Osteoblast (primary cell): ENCODE results near the gene FNIP1. TPM values are rescaled to one million over a fixed set of nuclear protein-coding genes. Genes with fewer than 3 reads are reported as not detected.

Experiments
- DNase-seq: peaks from one replicate; pipeline ENCODE4 v3.0.0; 2011; ENCODE audit warnings: low spot score, mixed read lengths; ENCODE audit not compliant: insufficient read length; ENCODE audit errors: missing footprints
- H2AFZ ChIP-seq: 2 replicates; pipeline ENCODE4 v1.6.0; 2011; ENCODE audit warnings: mild to moderate bottlenecking, low read length
- H3K27ac ChIP-seq: 2 replicates; pipeline ENCODE4 v1.5.1; 2011; ENCODE audit warnings: mild to moderate bottlenecking, low read depth, low read length, moderate library complexity
- H3K27me3 ChIP-seq: 2 replicates; pipeline ENCODE4 v1.6.0; 2012; ENCODE audit warnings: mild to moderate bottlenecking, control low read depth, inconsistent platforms, low read length, moderate library complexity; ENCODE audit not compliant: insufficient read depth
- H3K36me3 ChIP-seq: 2 replicates; pipeline ENCODE4 v1.5.1; 2011; ENCODE audit warnings: mild to moderate bottlenecking, low read length, control low read depth, moderate library complexity; ENCODE audit not compliant: insufficient read depth
- H3K4me1 ChIP-seq: 2 replicates; pipeline ENCODE4 v1.5.1; 2011; ENCODE audit warnings: mild to moderate bottlenecking, low read length, control low read depth, moderate library complexity; ENCODE audit not compliant: insufficient read depth
- H3K4me2 ChIP-seq: 2 replicates; pipeline ENCODE4 v1.6.0; 2011; ENCODE audit warnings: mild to moderate bottlenecking, low read length; ENCODE audit not compliant: insufficient read depth
- H3K4me3 ChIP-seq: fragments of 200-600 bp; sonication (generic); 3 replicates; pipeline ENCODE4 v1.5.1; 2012; ENCODE audit warnings: mild to moderate bottlenecking, low read length, inconsistent platforms; ENCODE audit not compliant: insufficient read depth
- H3K79me2 ChIP-seq: 2 replicates; pipeline ENCODE4 v1.6.0; 2012; ENCODE audit warnings: mild to moderate bottlenecking, low read length, control low read depth, inconsistent platforms; ENCODE audit not compliant: insufficient read depth
- H3K9me3 ChIP-seq: 2 replicates; pipeline ENCODE4 v1.5.1; 2011; ENCODE audit warnings: low read depth, low read length, control low read depth
- H4K20me1 ChIP-seq: 2 replicates; pipeline ENCODE4 v1.6.0; 2012; ENCODE audit warnings: mild to moderate bottlenecking, low read length, control low read depth; ENCODE audit not compliant: insufficient read depth
- total RNA-seq: library from RNA; depleted of rRNA; stranded (reverse); fragments of >200 nt; gene quantifications from 2 replicates; pipeline ENCODE4 v1.2.3, GENCODE V29; 2012
- TF ChIP-seq, protein P1 (sequence below): IDR thresholded peaks from 2 replicates; pipeline ENCODE4 v1.5.1; 2011; ENCODE audit warnings: mild to moderate bottlenecking, low read depth, low read length, moderate library complexity; ENCODE audit errors: extremely low read depth

Gene FNIP1
- total RNA-seq, 1 donor: 116 TPM

DNA sequence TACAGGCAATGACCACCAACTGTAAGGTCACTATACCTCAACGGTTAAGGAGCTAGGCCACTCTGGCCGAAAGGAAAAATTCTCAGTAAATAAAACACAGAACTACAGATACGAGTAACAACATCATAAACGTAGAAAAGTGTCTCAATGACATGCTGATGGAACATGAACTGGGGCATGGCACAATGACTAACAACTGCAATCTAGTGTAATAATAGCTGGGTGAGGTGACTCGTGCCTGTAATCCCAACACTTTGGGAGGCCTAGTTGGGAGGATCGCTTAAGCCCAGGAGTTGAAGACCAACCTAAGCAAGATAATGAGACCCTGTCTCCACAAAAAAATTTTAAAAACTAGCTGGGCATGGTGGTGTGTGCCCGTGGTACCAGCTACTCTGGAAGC is 152.0 kb downstream of the FNIP1 start:
- H3K27ac ChIP-seq: no peak overlapping the region
- no peak overlapping the region for H3K4me3 ChIP-seq
- H3K4me2 ChIP-seq: no peak overlapping the region
- no peaks in the 10 kb centered on the region for H3K9me3 ChIP-seq
- DNase-seq: no peak
- no peaks in the 10 kb centered on the region for H3K27me3 ChIP-seq
- H4K20me1 ChIP-seq: no peaks in the 10 kb centered on the region
- peaks cover 9% of the 10 kb centered on the region for H3K79me2 ChIP-seq
- H3K4me1 ChIP-seq: no peaks in the 10 kb centered on the region
- peaks cover 44% of the 10 kb centered on the region for H3K36me3 ChIP-seq
- no peak overlapping the region for H2AFZ ChIP-seq
- TF ChIP-seq, protein P1, sequence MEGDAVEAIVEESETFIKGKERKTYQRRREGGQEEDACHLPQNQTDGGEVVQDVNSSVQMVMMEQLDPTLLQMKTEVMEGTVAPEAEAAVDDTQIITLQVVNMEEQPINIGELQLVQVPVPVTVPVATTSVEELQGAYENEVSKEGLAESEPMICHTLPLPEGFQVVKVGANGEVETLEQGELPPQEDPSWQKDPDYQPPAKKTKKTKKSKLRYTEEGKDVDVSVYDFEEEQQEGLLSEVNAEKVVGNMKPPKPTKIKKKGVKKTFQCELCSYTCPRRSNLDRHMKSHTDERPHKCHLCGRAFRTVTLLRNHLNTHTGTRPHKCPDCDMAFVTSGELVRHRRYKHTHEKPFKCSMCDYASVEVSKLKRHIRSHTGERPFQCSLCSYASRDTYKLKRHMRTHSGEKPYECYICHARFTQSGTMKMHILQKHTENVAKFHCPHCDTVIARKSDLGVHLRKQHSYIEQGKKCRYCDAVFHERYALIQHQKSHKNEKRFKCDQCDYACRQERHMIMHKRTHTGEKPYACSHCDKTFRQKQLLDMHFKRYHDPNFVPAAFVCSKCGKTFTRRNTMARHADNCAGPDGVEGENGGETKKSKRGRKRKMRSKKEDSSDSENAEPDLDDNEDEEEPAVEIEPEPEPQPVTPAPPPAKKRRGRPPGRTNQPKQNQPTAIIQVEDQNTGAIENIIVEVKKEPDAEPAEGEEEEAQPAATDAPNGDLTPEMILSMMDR: no peak

DNA sequence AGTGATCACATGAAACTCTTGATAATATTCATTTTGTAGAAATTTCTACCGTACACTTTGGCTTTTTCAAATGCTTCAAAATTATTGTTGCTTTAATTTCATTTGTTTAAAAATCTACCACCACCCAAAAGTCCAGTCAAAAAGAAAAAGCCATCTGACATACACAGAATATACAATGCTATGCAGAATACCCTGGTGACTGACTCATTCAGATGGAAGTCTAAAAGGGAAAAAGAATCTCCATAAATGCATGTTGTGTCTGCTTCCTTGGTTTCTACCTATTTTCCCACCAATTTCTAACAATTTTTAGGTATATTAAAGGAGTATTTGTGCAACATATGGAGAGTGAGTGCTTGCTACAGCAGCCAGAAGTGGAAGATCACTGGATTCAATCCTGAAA is 152.4 kb downstream of the FNIP1 start:
- Histone ChIP-seq H2AFZ (no peak overlapping the region), H3K36me3 (peaks cover 44% of the 10 kb centered on the region), H3K4me3 (no peak overlapping the region), H3K27me3 (no peaks in the 10 kb centered on the region), H3K4me2 (no peak overlapping the region), H3K4me1 (no peaks in the 10 kb centered on the region), H3K9me3 (no peaks in the 10 kb centered on the region), H3K27ac (no peak overlapping the region), H3K79me2 (peaks cover 9% of the 10 kb centered on the region), H4K20me1 (no peaks in the 10 kb centered on the region)
- no peak for DNase-seq
- TF ChIP-seq, protein P1: no peak

DNA sequence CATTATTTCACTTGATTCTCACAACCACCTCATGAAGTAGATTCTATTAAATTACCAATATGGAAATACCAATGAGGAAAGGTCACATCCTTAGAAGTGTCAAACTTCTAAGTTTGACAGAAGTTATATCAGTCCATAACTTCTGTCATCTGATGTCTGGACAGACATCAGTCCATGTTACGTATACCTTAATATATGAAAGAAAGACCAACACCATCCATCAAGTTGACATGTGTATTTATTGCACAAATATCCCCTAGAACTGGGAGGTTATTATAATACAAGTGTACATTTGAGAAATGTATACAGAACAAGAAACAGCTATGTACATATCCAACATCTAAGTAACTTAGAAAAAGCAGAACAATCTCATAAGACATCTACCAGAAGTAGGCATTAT is 155.3 kb downstream of the FNIP1 start:
- DNase-seq: peak; percentile 45
- Histone ChIP-seq H3K4me1 (peaks cover under 1% of the 10 kb centered on the region), H3K36me3 (peaks cover 24% of the 10 kb centered on the region), H3K79me2 (peaks cover 5% of the 10 kb centered on the region), H2AFZ (no peak overlapping the region), H3K9me3 (no peaks in the 10 kb centered on the region), H3K4me2 (no peak overlapping the region), H3K27me3 (no peaks in the 10 kb centered on the region), H3K4me3 (no peak overlapping the region), H4K20me1 (no peaks in the 10 kb centered on the region), H3K27ac (no peak overlapping the region)
- TF ChIP-seq, protein P1: no peak

GRCh38 chr5:131640043-131640856 is 156.6 kb downstream of the FNIP1 start:
- TF ChIP-seq, protein P1: no peak
- Histone ChIP-seq H3K79me2 (peaks cover 5% of the 10 kb centered on the region), H3K4me1 (peaks cover 8% of the 10 kb centered on the region), H3K4me3 (no peak overlapping the region), H3K9me3 (no peaks in the 10 kb centered on the region), H3K36me3 (peaks cover 16% of the 10 kb centered on the region), H2AFZ (no peak overlapping the region), H4K20me1 (no peaks in the 10 kb centered on the region), H3K27me3 (no peaks in the 10 kb centered on the region), H3K4me2 (no peak overlapping the region), H3K27ac (no peak overlapping the region)
- DNase-seq: no peak
